GM18505 (cell line): ENCODE results near the gene ZNF165.
"Not testable (repeated sequence)": the region's sequence is repeated elsewhere in the genome, so short reads cannot be mapped to it uniquely, and the experiment has no call there.

Experiments
- ATAC-seq: cut with Tn5 transposase; IDR thresholded peaks from one replicate; pipeline ENCODE4 v1.9.1; 2021; ENCODE audit not compliant: unreplicated experiment
- POLR2A ChIP-seq: IDR thresholded peaks from 4 replicates; pipeline ENCODE4 v1.6.1; 2011; ENCODE audit warnings: borderline replicate concordance; ENCODE audit not compliant: insufficient read depth, insufficient read length; ENCODE audit errors: extremely low read depth

The ZNF165 gene

DNA sequence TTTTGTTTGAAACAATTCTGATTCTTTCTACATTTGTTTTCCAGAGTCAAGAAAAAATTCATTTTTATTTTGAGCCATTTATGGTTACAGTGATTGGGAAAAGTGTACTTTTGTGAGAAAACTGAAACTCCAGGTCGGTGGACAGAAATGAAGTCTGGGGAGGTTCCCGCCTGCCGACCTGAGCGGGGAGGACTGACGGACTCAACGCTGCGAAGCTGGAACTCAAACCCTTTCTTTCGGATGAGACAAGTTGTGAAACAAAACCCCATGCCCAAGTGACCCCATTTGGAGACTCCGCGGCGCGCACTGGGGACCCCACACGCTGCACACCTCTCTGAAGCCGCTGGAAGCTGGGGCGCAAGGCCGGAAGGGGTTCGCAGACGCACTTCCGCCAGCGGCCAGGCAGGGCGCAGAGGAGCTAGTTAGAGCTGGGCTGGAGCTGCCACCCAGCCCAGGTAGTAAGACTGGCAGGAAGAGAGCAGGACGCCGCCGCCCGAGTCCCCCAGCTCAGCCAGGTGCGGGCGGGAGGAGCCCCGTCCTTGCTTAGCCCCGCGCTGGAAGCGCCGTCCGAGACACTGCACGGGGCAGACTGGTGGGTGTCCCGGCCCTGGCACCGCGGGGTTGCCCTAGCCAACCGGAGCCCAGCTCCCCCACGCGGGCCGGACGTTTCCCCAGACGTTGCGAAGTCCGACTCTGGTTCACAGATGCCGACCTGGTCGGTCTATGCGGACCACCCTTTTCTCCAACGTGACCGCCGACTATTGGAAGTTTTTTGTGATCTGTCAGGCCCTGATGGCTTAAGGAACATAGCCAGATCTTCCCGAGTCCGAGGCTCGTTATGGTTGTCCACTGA, 24.2 kb downstream of the ZNF165 start:
- peak; percentile 95 for TF ChIP-seq POLR2A

DNA sequence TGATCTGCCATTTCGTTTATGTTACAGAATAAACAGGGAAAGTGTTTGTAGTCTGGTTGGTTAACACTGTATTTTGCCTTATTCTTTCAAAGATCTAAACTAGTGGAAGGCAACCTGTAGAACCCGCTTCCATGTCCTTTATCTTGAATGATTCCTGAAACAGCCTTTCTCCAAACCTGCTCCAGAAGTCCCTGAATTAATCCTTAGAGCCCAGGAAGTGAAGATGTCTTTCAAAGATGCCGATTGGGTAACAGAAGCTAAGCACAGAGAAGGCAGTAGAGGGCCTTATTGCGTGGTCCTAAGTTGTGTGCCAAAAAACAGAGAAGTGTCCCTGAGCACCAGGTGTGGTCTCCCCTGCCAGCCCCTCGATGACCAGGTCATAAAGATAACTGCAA, 24.9 kb downstream of the ZNF165 start:
- peak; percentile 23 for ATAC-seq
- TF ChIP-seq POLR2A: no peak

More for the DNA sequence above, 24.2 kb downstream of the ZNF165 start:
- ATAC-seq: peak; percentile 97

DNA sequence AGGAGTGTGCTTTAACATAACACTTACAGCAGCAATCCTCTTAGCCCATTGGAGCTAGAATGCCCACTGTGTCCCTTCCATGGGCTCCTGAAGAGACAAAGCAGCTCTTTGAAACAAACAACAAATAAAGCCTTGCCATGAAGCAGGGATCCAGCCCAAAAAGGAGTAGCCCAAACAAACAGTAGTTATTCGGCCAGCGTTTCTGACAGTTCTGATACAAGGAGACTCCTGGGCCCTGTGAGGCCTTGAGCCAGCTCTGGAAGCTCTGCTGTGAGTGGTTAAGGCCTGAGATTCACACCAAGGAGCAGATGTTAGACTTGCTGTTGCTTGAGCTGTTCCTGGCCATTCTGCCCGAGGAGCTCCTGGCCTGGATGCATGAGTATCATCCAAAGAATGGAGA, 27.1 kb downstream of the ZNF165 start:
- no peak for ATAC-seq
- no peak for TF ChIP-seq POLR2A

DNA sequence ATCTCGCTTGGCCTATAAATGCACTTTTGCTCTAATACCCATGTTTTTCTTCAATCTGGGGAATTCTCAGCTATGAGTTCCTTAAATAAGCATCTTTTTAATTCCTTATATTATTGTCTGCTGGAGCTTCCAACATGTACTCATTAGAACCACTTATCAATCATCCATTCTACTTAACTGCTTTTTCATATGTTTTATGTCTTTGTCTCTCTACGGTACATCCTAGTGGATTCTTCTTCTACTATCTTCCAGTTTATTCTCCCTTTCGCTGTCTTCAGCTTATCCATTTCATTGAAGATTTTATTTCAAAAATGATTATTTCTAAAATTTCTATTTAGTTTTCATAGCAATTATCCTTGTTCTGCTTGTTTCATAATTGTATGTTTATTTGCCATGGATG, 31.6 kb downstream of the ZNF165 start:
- ATAC-seq: no peak
- TF ChIP-seq POLR2A: no peak

DNA sequence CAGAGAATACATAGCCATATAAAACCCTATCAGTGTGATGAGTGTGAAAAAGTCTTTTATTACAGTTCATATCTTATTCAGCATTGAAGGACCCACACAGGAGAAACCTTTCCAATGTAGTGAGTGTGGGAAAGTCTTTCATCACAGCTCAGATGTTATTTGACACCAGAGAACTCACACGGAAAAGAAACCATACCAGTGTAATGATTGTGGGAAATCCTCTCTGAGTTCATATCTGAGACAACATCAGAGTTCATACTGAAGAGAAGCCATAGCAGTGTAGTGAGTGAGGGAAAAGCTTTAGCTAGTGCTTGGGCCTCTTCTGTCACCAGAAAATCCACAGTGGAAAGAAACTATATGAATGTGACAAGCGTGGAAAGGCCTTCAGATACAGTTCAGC, 35.4 kb downstream of the ZNF165 start:
- no peak for ATAC-seq
- TF ChIP-seq POLR2A: no peak

DNA sequence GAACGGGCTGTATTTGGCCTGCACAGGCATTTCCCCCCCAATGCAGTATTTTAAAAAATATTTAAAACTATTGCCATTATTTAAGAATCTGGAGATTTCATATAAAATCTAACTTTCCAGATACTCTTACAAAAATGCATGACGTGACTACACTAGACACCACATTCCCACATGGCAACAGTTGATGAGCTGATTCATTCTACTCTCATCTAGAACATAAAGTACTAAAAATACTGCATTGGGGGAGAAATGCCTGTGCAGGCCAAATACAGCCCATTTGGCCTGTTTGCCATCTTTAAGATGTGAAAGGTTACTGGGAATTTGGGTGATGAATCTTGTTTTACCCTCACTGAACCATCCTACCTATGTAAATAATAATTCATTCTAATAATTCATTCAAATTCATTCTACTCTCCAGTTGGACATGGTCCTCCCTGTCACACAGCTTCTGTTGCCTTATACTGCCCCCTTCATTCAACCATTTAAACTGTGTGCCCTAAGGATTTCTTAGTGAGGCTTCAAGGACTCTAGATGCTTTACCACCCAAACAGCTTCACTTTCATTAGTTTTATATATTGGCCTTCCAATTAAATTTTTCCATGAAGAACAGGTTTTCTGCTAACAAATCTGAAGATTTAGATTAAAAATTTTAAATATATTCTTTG, 37.1 kb downstream of the ZNF165 start:
- no peak for TF ChIP-seq POLR2A
- no peak for ATAC-seq

DNA sequence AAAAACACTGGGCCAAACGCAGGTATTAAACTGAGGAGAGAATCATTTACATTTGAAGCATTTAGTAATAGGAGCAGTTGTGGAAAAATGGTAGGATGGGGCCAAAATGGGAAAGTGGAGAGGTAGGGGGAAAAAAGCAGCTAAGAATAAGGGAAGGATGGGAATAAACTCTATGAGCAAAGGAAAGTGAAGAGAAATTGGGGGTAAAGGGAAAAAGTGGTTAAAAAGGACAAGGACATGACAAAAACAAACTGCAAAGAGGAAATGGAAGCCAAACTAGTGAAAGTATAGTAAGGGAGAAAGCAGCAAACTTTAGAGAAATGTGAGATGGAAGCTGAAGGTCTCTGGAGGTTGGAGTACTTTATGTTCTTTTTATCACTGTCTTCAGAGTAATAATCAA, 37.8 kb downstream of the ZNF165 start:
- TF ChIP-seq POLR2A: no peak
- ATAC-seq: no peak

DNA sequence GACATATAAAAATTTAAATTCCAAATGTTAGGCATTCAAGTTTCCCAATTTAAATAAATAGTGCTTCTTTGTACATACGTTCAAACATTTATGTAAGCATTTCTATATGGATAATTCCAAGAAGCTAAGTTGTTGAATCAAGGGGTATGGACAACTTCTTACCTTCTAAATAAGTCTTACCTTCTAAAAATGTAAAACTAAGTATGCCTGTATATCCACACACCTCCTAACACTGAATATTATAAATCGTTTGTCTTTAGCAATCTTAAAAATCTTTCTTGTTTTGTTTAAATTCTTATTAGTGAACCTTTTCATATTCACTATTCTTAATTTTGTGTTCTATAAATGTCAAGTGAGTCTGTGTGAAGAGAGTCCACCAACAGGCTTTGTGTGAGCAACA, 41.5 kb downstream of the ZNF165 start:
- ATAC-seq: no peak
- no peak for TF ChIP-seq POLR2A

DNA sequence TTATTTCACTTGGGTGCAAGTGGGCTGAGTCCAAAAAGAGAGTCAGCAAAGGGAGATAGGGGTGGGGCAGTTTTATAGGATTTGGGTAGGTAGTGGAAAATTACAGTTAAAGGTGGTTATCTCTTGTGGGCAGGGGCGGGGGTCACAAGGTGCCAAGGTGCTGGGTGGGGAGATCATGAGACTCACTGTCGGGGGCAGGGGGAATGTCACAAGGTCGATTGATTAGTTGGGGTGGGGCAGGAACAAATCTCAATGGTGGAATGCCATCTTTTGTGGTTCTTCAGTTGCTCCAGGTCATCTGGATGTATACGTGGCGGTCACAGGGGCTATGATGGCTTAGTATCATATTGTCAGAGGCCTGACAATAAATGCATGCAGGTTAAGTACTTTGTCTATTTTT, 41.9 kb downstream of the ZNF165 start:
- not testable (repeated sequence) for ATAC-seq

DNA sequence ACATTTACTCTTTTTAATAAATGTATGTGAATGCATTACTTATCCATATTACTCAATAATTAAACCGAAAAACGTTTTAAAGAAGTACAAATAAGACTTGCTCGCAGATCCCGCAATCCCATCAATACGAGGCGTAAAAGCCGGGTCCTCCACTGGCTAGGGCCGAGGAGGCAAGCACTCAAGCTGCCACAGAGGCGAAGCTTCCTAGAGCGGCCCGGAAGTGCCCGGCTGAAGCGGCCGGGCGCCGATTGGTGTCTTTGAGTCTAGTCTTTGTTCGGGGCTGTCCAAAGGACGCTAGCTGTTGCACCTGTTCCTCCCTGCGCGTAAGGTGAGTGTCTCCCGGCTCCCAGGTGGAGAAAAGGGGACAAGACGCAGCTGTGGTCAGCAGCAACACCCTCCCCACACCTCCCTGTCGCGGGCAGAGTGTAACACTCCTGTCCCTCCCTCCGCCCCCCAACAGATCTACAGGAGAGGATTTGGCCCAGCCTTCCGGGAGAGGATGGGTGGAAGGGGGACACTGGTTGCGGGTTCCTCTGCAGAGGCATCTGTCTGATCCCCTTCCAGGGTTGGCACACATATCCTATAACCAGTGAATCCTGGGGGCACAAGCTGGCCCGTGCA, 44.1 kb downstream of the ZNF165 start, which contains the start of gene ZSCAN16:
Gene ZSCAN16, plus strand, starts transcription at position 260 of the 621 bp plus-strand sequence. CDS start 835 bp downstream, outside the sequence.
- peak; percentile 98 for ATAC-seq
- peak; percentile 90 for TF ChIP-seq POLR2A

DNA sequence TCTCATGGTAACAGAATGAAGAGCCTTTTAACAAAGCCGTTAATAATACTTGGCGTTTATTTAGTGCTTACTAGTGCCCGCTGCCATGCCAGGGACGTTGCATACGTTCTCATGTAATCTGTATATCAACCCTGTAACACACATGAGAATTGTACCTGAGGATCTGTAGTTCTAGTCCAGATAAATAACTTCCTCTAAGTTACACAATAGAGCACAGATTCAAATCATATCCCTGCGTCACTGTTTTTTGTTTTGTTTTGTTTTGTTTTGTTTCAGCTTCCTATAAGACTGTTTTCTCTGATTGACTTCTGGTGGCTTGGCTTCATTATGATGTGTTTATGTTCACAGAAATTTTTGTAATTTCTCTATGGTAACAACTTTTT, 44.6 kb downstream of the ZNF165 start:
- no peak for TF ChIP-seq POLR2A
- peak; percentile 1 for ATAC-seq

DNA sequence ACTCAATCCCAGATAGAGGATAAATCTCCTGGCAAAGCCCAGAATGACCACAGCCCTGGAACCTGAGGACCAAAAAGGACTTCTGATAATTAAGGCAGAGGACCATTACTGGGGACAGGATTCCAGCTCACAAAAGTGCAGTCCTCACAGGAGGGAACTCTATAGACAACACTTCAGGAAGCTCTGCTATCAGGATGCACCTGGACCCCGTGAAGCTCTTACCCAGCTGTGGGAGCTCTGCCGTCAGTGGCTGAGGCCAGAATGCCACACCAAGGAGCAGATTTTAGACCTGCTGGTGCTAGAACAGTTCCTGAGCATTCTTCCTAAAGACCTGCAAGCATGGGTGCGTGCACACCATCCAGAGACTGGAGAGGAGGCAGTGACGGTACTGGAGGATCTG, 45.0 kb downstream of the ZNF165 start:
- no peak for ATAC-seq
- no peak for TF ChIP-seq POLR2A

DNA sequence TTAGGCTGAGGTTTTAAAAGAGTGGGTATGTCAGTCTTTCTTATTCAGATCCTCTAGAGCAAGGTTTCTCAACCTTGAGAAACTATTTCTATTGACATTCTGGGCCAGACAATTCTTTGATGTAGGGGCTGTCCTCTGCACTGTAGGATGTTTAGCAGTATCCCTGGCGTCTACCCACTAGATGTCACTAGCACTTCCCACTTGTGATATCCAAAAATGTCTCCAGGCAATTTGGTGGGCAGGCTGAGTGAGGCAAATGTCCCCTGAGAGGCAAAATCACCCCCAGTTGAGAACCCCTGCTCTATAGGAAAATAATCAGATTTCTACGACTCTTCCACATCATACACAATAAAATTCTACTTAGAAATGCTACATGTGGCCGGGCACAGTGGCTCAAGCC, 53.6 kb downstream of the ZNF165 start:
- ATAC-seq: no peak
- no peak for TF ChIP-seq POLR2A

DNA sequence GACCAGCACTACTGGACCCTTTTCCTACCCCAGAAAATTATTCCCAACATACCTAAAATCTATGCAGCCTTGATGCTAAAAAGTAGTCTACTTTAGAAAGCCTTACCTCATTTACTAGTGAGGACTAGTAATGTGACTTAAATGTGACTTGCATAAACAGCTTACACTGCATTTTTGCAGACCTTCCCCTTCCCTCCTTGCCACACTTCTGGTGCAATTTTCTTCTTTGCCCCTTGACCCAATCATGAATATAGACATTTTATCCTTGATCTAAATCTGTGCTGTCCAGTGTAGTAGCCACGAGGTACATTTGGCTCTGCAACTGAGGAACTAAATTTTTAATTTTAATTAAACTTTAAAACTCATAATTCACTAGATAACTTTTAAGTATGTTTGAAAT, 54.3 kb downstream of the ZNF165 start:
- TF ChIP-seq POLR2A: no peak
- ATAC-seq: no peak
